Naive thymus-derived CD4-positive, alpha-beta T cell (primary cell): ENCODE results near the gene GTPBP10. TPM values are rescaled to one million over a fixed set of nuclear protein-coding genes. Genes with fewer than 3 reads are reported as not detected.

Experiments
- ATAC-seq: fragments of 150-1000 bp; cut with Tn5 transposase; 2 replicates; pipeline ENCODE4 v1.10.0; 2021; ENCODE audit warnings: mild to moderate bottlenecking, moderate library complexity
- CTCF ChIA-PET: fragments of 350-600 bp; sonication (Branson Sonifier 250); formaldehyde crosslinking; loops from one replicate; lab custom pipeline; 2021; ENCODE audit warnings: antibody characterized with exemption; lab: Charles Lee
- POLR2A ChIA-PET: fragments of 350-600 bp; sonication (Branson Sonifier 250); formaldehyde crosslinking; loops from one replicate; lab custom pipeline; 2021; ENCODE audit warnings: antibody characterized with exemption, inconsistent platforms; lab: Charles Lee
- DNase-seq, 9 donors: peaks; one replicate each; pipeline versions ENCODE4 v3.0.0 to v3.0.0-alpha.2; 2020 to 2022; ENCODE audit warnings: mixed read lengths in 1 of 9
- H3K27ac ChIP-seq: one replicate; pipeline ENCODE4 v1.7.0; 2013; ENCODE audit warnings: mild to moderate bottlenecking, low read depth, low read length, moderate library complexity
- H3K27me3 ChIP-seq, 2 donors: one replicate each; pipeline ENCODE4 v1.7.0; 2013; ENCODE audit warnings: low read length in 2 of 2, mild to moderate bottlenecking in 2 of 2, moderate library complexity in 2 of 2; ENCODE audit not compliant: control insufficient read depth in 2 of 2, insufficient read depth in 2 of 2
- H3K36me3 ChIP-seq, 3 experiments: 1 replicate in 2 of 3; 2 replicates in 1 of 3; pipeline ENCODE4 v1.7.0; 2013; ENCODE audit warnings: low read length in 3 of 3, mild to moderate bottlenecking in 3 of 3, moderate library complexity in 1 of 3; ENCODE audit not compliant: insufficient read depth in 3 of 3, control insufficient read depth in 2 of 3
- H3K4me1 ChIP-seq, 2 donors: one replicate each; pipeline ENCODE4 v1.7.0; 2013; ENCODE audit warnings: low read length in 2 of 2, mild to moderate bottlenecking in 2 of 2, moderate library complexity in 1 of 2; ENCODE audit not compliant: control insufficient read depth in 2 of 2, insufficient read depth in 2 of 2
- H3K4me3 ChIP-seq: 2 replicates; pipeline ENCODE4 v1.7.0; 2013; ENCODE audit warnings: mild to moderate bottlenecking, low read length
- H3K9me3 ChIP-seq, 3 experiments: 1 replicate in 2 of 3; 2 replicates in 1 of 3; pipeline ENCODE4 v1.7.0; 2013; ENCODE audit warnings: low read length in 3 of 3; ENCODE audit not compliant: control insufficient read depth in 2 of 3
- H3K27ac Mint-ChIP-seq, 9 donors: one replicate each; pipeline ENCODE4 v1.8.0; 2020 to 2022; ENCODE audit warnings: mixed read lengths in 9 of 9, mild to moderate bottlenecking in 8 of 9, moderate library complexity in 5 of 9, inconsistent platforms in 2 of 9
- H3K27me3 Mint-ChIP-seq, 5 donors: one replicate each; pipeline ENCODE4 v1.8.0; 2021 to 2022; ENCODE audit warnings: mixed read lengths in 5 of 5, mild to moderate bottlenecking in 1 of 5
- H3K36me3 Mint-ChIP-seq, 5 donors: one replicate each; pipeline ENCODE4 v1.8.0; 2020 to 2022; ENCODE audit warnings: mixed read lengths in 5 of 5, mild to moderate bottlenecking in 3 of 5, inconsistent platforms in 1 of 5
- H3K4me1 Mint-ChIP-seq, 7 donors: one replicate each; pipeline ENCODE4 v1.8.0; 2020 to 2022; ENCODE audit warnings: mixed read lengths in 7 of 7, mild to moderate bottlenecking in 3 of 7, inconsistent platforms in 1 of 7
- H3K4me3 Mint-ChIP-seq, 10 donors: one replicate each; pipeline ENCODE4 v1.8.0; 2020 to 2022; ENCODE audit warnings: mild to moderate bottlenecking in 10 of 10, mixed read lengths in 10 of 10, moderate library complexity in 6 of 10, inconsistent platforms in 2 of 10
- H3K9me3 Mint-ChIP-seq, 11 donors: one replicate each; pipeline ENCODE4 v1.8.0; 2020 to 2022; ENCODE audit warnings: mixed read lengths in 11 of 11, mild to moderate bottlenecking in 4 of 11, inconsistent platforms in 1 of 11, moderate library complexity in 1 of 11
- intact Hi-C, 2 donors: fragments of 100-400 bp; cut with micrococcal nuclease; formaldehyde crosslinking; loops; one replicate each; pipeline ENCODE4 v1.15.1; 2023
- polyA plus RNA-seq, 2 donors: library from polyadenylated mRNA; unstranded; fragments of 300-500 nt; fragmentation: Illumina TruSeq; gene quantifications; one replicate each; pipeline ENCODE4 v1.2.3, GENCODE V29; 2021
- total RNA-seq, 6 experiments: library from RNA in 5 of 6; stranded (reverse) in 5 of 6; gene quantifications; 1 replicate in 5 of 6; 2 replicates in 1 of 6; pipeline ENCODE4 v1.2.3 and lab custom pipeline; 2021 to 2026

The GTPBP10 gene
- total and polyA plus RNA-seq, 7 experiments from 2014 or later, result 21.5 to 51.4 (median 42.1) TPM

- Mint-ChIP-seq H3K36me3 (peaks cover 0 to 17% (median 5%) of the 10 kb centered on the region in 5 donors), H3K9me3 (no peaks in the 10 kb centered on the region), H3K4me3 (no peak overlapping the region), H3K27ac (no peak overlapping the region), H3K4me1 (peaks cover 0 to 1% (median 0%) of the 10 kb centered on the region in 7 donors), H3K27me3 (no peaks in the 10 kb centered on the region)
- intact Hi-C loops, result loop anchor here in 1 of 2 donors (5.0 kb wide), 1 partner anchor 259 kb away; the partner anchor contains the start of gene STEAP1
- Histone ChIP-seq H3K36me3 (no peaks in the 10 kb centered on the region), H3K27me3 (no peaks in the 10 kb centered on the region), H3K4me3 (no peak overlapping the region), H3K4me1 (no peaks in the 10 kb centered on the region), H3K9me3 (no peaks in the 10 kb centered on the region), H3K27ac (no peak overlapping the region)
- POLR2A ChIA-PET, result interaction anchor here (0.6 kb wide), 1 partner anchor 43 kb away, joined by 3 read pairs; no protein-coding TSS in a partner anchor
- CTCF ChIA-PET, result interaction anchor here (0.9 kb wide), 1 partner anchor 16 kb away, joined by 4 read pairs; no protein-coding TSS in a partner anchor
- ATAC-seq, result no peak
- DNase-seq, result no peak
Observed at GRCh38 chr7:90411510-90411909, 65.0 kb downstream of the GTPBP10 start.

GRCh38 chr7:90412458-90413184 is 66.1 kb downstream of the GTPBP10 start:
- ChIA-PET CTCF (no interaction called here), POLR2A (no interaction called here)
- Mint-ChIP-seq H3K27ac (peak overlapping the region in 1 of 9 donors; percentile 24), H3K27me3 (no peaks in the 10 kb centered on the region), H3K4me1 (peaks cover 0 to 1% (median 0%) of the 10 kb centered on the region in 7 donors), H3K4me3 (no peak overlapping the region), H3K36me3 (peaks cover 0 to 11% (median 2%) of the 10 kb centered on the region in 5 donors), H3K9me3 (no peaks in the 10 kb centered on the region)
- Histone ChIP-seq H3K27ac (no peak overlapping the region), H3K27me3 (no peaks in the 10 kb centered on the region), H3K9me3 (no peaks in the 10 kb centered on the region), H3K4me1 (no peaks in the 10 kb centered on the region), H3K4me3 (no peak overlapping the region), H3K36me3 (no peaks in the 10 kb centered on the region)
- intact Hi-C loops, result loop anchor here in 1 of 2 donors (5.0 kb wide), 1 partner anchor 260 kb away; the partner anchor contains the start of gene STEAP1
- DNase-seq (no peak), ATAC-seq (no peak)

DNA sequence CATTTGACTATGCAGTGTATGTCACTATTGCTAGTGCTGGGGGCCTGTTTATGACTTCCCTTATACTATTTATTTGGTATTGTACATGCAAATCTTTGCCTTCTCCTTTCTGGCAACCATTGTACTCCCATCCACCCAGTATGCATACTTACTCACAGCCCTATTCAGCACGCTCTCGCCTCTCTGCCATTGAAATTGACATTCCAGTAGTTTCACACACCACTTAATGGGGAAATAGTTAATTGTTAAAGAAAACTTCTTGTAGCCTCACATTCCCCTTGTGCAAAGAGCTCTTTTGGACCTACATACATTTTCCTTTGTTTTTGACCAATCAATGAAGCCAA is 66.6 kb downstream of the GTPBP10 start:
- Histone ChIP-seq H3K27ac (no peak overlapping the region), H3K36me3 (no peaks in the 10 kb centered on the region), H3K27me3 (no peaks in the 10 kb centered on the region), H3K4me3 (no peak overlapping the region), H3K4me1 (no peaks in the 10 kb centered on the region), H3K9me3 (no peaks in the 10 kb centered on the region)
- ATAC-seq (no peak), DNase-seq (no peak)
- no peak overlapping the region for H3K4me3 Mint-ChIP-seq
- peaks cover 0 to 1% (median 0%) of the 10 kb centered on the region in 7 donors for H3K4me1 Mint-ChIP-seq
- H3K27ac Mint-ChIP-seq, result peak overlapping the region in 1 of 9 donors; percentile 23
- peaks cover 0 to 9% (median 0%) of the 10 kb centered on the region in 5 donors for H3K36me3 Mint-ChIP-seq
- H3K9me3 Mint-ChIP-seq, result no peaks in the 10 kb centered on the region
- CTCF ChIA-PET, result no interaction called here
- POLR2A ChIA-PET, result no interaction called here
- intact Hi-C loops, result loop anchor here in 1 of 2 donors (5.0 kb wide), 1 partner anchor 261 kb away; the partner anchor contains the start of gene STEAP1
- no peaks in the 10 kb centered on the region for H3K27me3 Mint-ChIP-seq

GRCh38 chr7:90421651-90422050 is 75.1 kb downstream of the GTPBP10 start:
- Mint-ChIP-seq H3K27me3 (no peaks in the 10 kb centered on the region), H3K27ac (no peak overlapping the region), H3K4me1 (peaks cover 0 to 16% (median 0%) of the 10 kb centered on the region in 7 donors), H3K36me3 (no peaks in the 10 kb centered on the region), H3K9me3 (no peaks in the 10 kb centered on the region), H3K4me3 (no peak overlapping the region)
- CTCF ChIA-PET, result no interaction called here
- ATAC-seq (no peak), DNase-seq (no peak)
- Histone ChIP-seq H3K4me3 (no peak overlapping the region), H3K9me3 (no peaks in the 10 kb centered on the region), H3K36me3 (no peaks in the 10 kb centered on the region), H3K27me3 (no peaks in the 10 kb centered on the region), H3K27ac (no peak overlapping the region), H3K4me1 (no peaks in the 10 kb centered on the region)
- intact Hi-C loops, result no loop called here
- POLR2A ChIA-PET, result no interaction called here

- H3K27me3 ChIP-seq, result no peaks in the 10 kb centered on the region
- no peaks in the 10 kb centered on the region for H3K36me3 ChIP-seq
- no peak overlapping the region for H3K27ac ChIP-seq
- intact Hi-C loops, result loop anchor here (1.0 to 5.0 kb wide), 3 partner anchors 78 to 1877 kb away; partner anchors contain the start of genes CFAP69 (in 2 of the 2) and GTPBP10 (in 1 of the 2)
- DNase-seq (no peak), ATAC-seq (no peak)
- peaks cover 0 to 11% (median 7%) of the 10 kb centered on the region in 5 donors for H3K27me3 Mint-ChIP-seq
- H3K9me3 Mint-ChIP-seq, result no peaks in the 10 kb centered on the region
- H3K27ac Mint-ChIP-seq, result peak overlapping the region in 2 of 9 donors; percentile 26 to 60
- CTCF ChIA-PET, result no interaction called here
- no peak overlapping the region for H3K4me3 ChIP-seq
- H3K4me1 Mint-ChIP-seq, result peaks cover 0 to 16% (median 0%) of the 10 kb centered on the region in 7 donors
- no peaks in the 10 kb centered on the region for H3K4me1 ChIP-seq
- peak overlapping the region in 1 of 10 donors; percentile 23 for H3K4me3 Mint-ChIP-seq
- no peaks in the 10 kb centered on the region for H3K36me3 Mint-ChIP-seq
- POLR2A ChIA-PET, result no interaction called here
- no peaks in the 10 kb centered on the region for H3K9me3 ChIP-seq
Observed at GRCh38 chr7:90424720-90425119, 78.2 kb downstream of the GTPBP10 start.

DNA sequence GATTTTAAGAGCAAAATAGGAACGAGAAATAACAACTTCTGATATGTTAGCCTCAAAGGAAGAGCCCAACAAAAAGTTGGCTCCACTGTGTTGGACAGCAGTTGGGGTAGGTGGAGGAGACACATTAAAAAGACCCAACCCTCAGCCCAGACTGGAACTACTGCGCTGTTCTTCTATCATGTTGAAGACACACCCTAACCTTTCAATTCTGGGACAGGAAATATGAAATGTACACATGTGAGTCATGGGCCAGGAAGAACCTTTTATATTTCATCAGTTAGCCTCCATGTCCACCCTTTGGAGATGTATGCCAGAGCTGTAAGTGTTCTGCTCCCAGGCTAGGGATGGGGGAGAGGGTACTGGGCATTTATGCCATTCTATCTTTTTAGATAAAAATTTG is 78.9 kb downstream of the GTPBP10 start:
- POLR2A ChIA-PET, result no interaction called here
- Mint-ChIP-seq H3K4me3 (no peak overlapping the region), H3K27ac (peak overlapping the region in 2 of 9 donors; percentile 26 to 60), H3K4me1 (peaks cover 0 to 16% (median 0%) of the 10 kb centered on the region in 7 donors), H3K36me3 (no peaks in the 10 kb centered on the region), H3K27me3 (peaks cover 0 to 16% (median 13%) of the 10 kb centered on the region in 5 donors), H3K9me3 (no peaks in the 10 kb centered on the region)
- H3K27ac ChIP-seq, result no peak overlapping the region
- no peak overlapping the region for H3K4me3 ChIP-seq
- DNase-seq, result no peak
- ATAC-seq, result no peak
- H3K4me1 ChIP-seq, result no peaks in the 10 kb centered on the region
- H3K36me3 ChIP-seq, result no peaks in the 10 kb centered on the region
- intact Hi-C loops, result loop anchor here (1.0 to 5.0 kb wide), 3 partner anchors 79 to 1878 kb away; partner anchors contain the start of genes CFAP69 (in 2 of the 2) and GTPBP10 (in 1 of the 2)
- no peaks in the 10 kb centered on the region for H3K27me3 ChIP-seq
- CTCF ChIA-PET, result interaction anchor here (1.5 to 4.7 kb wide), 2 partner anchors 113 to 272 kb away, joined by 5 to 47 read pairs; partner anchors contain the start of gene STEAP1
- no peaks in the 10 kb centered on the region for H3K9me3 ChIP-seq
